H1 (cell line): ENCODE measurements around the gene C6orf120. TPM values are rescaled to one million over a fixed set of nuclear protein-coding genes. Genes with fewer than 3 reads are reported as not detected.

Experiments used
- CTCF ChIA-PET: fragments of 300-600 bp; sonication (Branson Sonifier 250); formaldehyde crosslinking; loops from one replicate; lab custom pipeline; 2021; ENCODE audit not compliant: partially characterized antibody; lab: Charles Lee
- POLR2A ChIA-PET: fragments of 300-600 bp; sonication (Branson Sonifier 250); formaldehyde crosslinking; loops from one replicate; lab custom pipeline; 2021; ENCODE audit warnings: inconsistent platforms; ENCODE audit not compliant: partially characterized antibody; lab: Charles Lee
- DNase-seq, 2 experiments: peaks; one replicate each; pipeline versions ENCODE4 v3.0.0 to v3.0.0-alpha.2; 2010 to 2022; ENCODE audit warnings: low spot score in 2 of 2, low read depth in 1 of 2, mixed read lengths in 1 of 2
- FAIRE-seq: peaks from 2 replicates; lab custom pipeline; 2011; peaks lifted over from hg19 to GRCh38; lab: Jason Lieb, UNC
- H2AFZ ChIP-seq: 2 replicates; pipeline ENCODE4 v1.8.1; 2012; ENCODE audit warnings: low read length, inconsistent platforms
- H2AK5ac ChIP-seq: 2 replicates; pipeline ENCODE4 v1.6.1; 2013; ENCODE audit warnings: low read depth, low read length
- H2BK120ac ChIP-seq: replicated peaks from 2 replicates; pipeline ENCODE3; 2013; ENCODE audit warnings: low read depth, low read length, inconsistent platforms
- H2BK12ac ChIP-seq: 2 replicates; pipeline ENCODE4 v1.6.1; 2013; ENCODE audit warnings: low read depth, low read length
- H2BK15ac ChIP-seq: 2 replicates; pipeline ENCODE4 v1.6.1; 2013; ENCODE audit warnings: low read length
- H2BK20ac ChIP-seq: 2 replicates; pipeline ENCODE4 v1.6.1; 2013; ENCODE audit warnings: low read length
- H2BK5ac ChIP-seq: 2 replicates; pipeline ENCODE4 v1.6.1; 2013; ENCODE audit warnings: low read depth, low read length
- H3K14ac ChIP-seq: 2 replicates; pipeline ENCODE4 v1.6.1; 2013; ENCODE audit warnings: inconsistent platforms; ENCODE audit not compliant: insufficient read length
- H3K18ac ChIP-seq: 2 replicates; pipeline ENCODE4 v1.6.1; 2013; ENCODE audit warnings: low read length; ENCODE audit errors: extremely low read depth
- H3K23ac ChIP-seq: 2 replicates; pipeline ENCODE4 v1.6.1; 2013; ENCODE audit warnings: inconsistent platforms; ENCODE audit not compliant: insufficient read length
- H3K23me2 ChIP-seq: 2 replicates; pipeline ENCODE4 v1.6.1; 2013; ENCODE audit warnings: low read depth, low read length
- H3K27ac ChIP-seq: 2 replicates; pipeline ENCODE4 v1.6.1; 2011; ENCODE audit warnings: low read depth, low read length, inconsistent platforms
- H3K27me3 ChIP-seq, 4 experiments: replicated peaks in 1 of 4; 1 replicate in 1 of 4; 2 replicates in 3 of 4; pipeline versions ENCODE4 v1.6.1 to v1.8.1; 2011 to 2013; ENCODE audit warnings: low read length in 3 of 4, mild to moderate bottlenecking in 3 of 4, inconsistent platforms in 2 of 4, mixed read lengths in 2 of 4, moderate library complexity in 1 of 4; ENCODE audit not compliant: control insufficient read depth in 3 of 4, insufficient read depth in 3 of 4; ENCODE audit errors: extremely low read depth in 1 of 4
- H3K36me3 ChIP-seq, 4 experiments: 2 replicates each; pipeline versions ENCODE4 v1.6.1 to v1.8.1; 2011 to 2013; ENCODE audit warnings: mild to moderate bottlenecking in 4 of 4, low read length in 3 of 4, moderate library complexity in 2 of 4, control low read depth in 1 of 4, inconsistent platforms in 1 of 4; ENCODE audit not compliant: insufficient read depth in 4 of 4, control insufficient read depth in 2 of 4
- H3K4ac ChIP-seq: replicated peaks from 2 replicates; pipeline ENCODE3; 2013; ENCODE audit warnings: low read length, low read depth, mixed read lengths, inconsistent platforms; ENCODE audit not compliant: insufficient read length
- H3K4me1 ChIP-seq, 4 experiments: replicated peaks in 1 of 4; 1 replicate in 1 of 4; 2 replicates in 3 of 4; pipeline versions ENCODE4 v1.6.1 to v1.8.1; 2011 to 2013; ENCODE audit warnings: low read length in 3 of 4, inconsistent platforms in 2 of 4, mixed read lengths in 1 of 4; ENCODE audit not compliant: insufficient read depth in 4 of 4, control insufficient read depth in 3 of 4
- H3K4me2 ChIP-seq, 2 experiments: 2 replicates each; pipeline versions ENCODE4 v1.6.1 to v1.8.1; 2011 to 2013; ENCODE audit warnings: low read depth in 2 of 2, low read length in 2 of 2, control low read depth in 1 of 2, inconsistent platforms in 1 of 2, mild to moderate bottlenecking in 1 of 2; ENCODE audit not compliant: insufficient read depth in 1 of 2
- H3K4me3 ChIP-seq, 4 experiments: fragments of 200-600, 300-600 bp in 1 of 4; sonication (generic), shearing (Covaris generic), sonication (Bioruptor Twin) in 1 of 4; 2 replicates each; pipeline versions ENCODE4 v1.5.1 to v1.8.1; 2011 to 2016; ENCODE audit warnings: low read length in 4 of 4, low read depth in 3 of 4, control low read depth in 2 of 4, inconsistent platforms in 2 of 4, mild to moderate bottlenecking in 2 of 4, mixed read lengths in 1 of 4, moderate library complexity in 1 of 4; ENCODE audit not compliant: insufficient read depth in 2 of 4; ENCODE audit errors: extremely low read depth in 1 of 4
- H3K56ac ChIP-seq: replicated peaks from 2 replicates; pipeline ENCODE3; 2013; ENCODE audit warnings: low read depth, mild to moderate bottlenecking, mixed read lengths, low read length, inconsistent platforms; ENCODE audit not compliant: insufficient read length
- H3K79me1 ChIP-seq: 2 replicates; pipeline ENCODE4 v1.6.1; 2013; ENCODE audit warnings: low read depth, low read length, control low read depth
- H3K79me2 ChIP-seq, 2 experiments: 2 replicates each; pipeline versions ENCODE4 v1.6.1 to v1.8.1; 2012 to 2013; ENCODE audit warnings: low read length in 2 of 2, mild to moderate bottlenecking in 2 of 2, inconsistent platforms in 1 of 2; ENCODE audit not compliant: insufficient read depth in 2 of 2, control insufficient read depth in 1 of 2
- H3K9ac ChIP-seq, 4 experiments: replicated peaks in 1 of 4; 1 replicate in 1 of 4; 2 replicates in 3 of 4; pipeline versions ENCODE4 v1.6.1 to v1.8.1; 2011 to 2013; ENCODE audit warnings: low read depth in 3 of 4, low read length in 3 of 4, control low read depth in 2 of 4, mild to moderate bottlenecking in 2 of 4, moderate library complexity in 2 of 4, inconsistent platforms in 1 of 4; ENCODE audit errors: extremely low read depth in 1 of 4
- H3K9me3 ChIP-seq, 2 experiments: 2 replicates each; pipeline versions ENCODE4 v1.6.1 to v1.8.1; 2012 to 2013; ENCODE audit warnings: mild to moderate bottlenecking in 2 of 2, moderate library complexity in 2 of 2, control low read depth in 1 of 2, inconsistent platforms in 1 of 2, low read depth in 1 of 2, low read length in 1 of 2, mixed read lengths in 1 of 2; ENCODE audit not compliant: insufficient read depth in 2 of 2
- H4K20me1 ChIP-seq, 2 experiments: replicated peaks in 1 of 2; 2 replicates each; pipeline versions ENCODE3 to v1.8.1; 2011 to 2013; ENCODE audit warnings: inconsistent platforms in 2 of 2, low read length in 2 of 2, mild to moderate bottlenecking in 1 of 2; ENCODE audit not compliant: insufficient read depth in 2 of 2, control insufficient read depth in 1 of 2
- H4K5ac ChIP-seq: 2 replicates; pipeline ENCODE4 v1.6.1; 2013; ENCODE audit warnings: low read length, low read depth, mixed read lengths, inconsistent platforms; ENCODE audit not compliant: insufficient read length
- H4K8ac ChIP-seq: 2 replicates; pipeline ENCODE4 v1.8.0; 2013; ENCODE audit warnings: mild to moderate bottlenecking, moderate library complexity, low read length, inconsistent platforms; ENCODE audit not compliant: insufficient read depth; ENCODE audit errors: extremely low read depth
- H4K91ac ChIP-seq: replicated peaks from 2 replicates; pipeline ENCODE3; 2013; ENCODE audit warnings: low read length, mixed read lengths, inconsistent platforms; ENCODE audit not compliant: insufficient read length
- JUN ChIP-seq: IDR thresholded peaks from 2 replicates; pipeline ENCODE4 v1.6.1; 2011; ENCODE audit warnings: low read depth, mild to moderate bottlenecking, improper control_type of control experiment, low read length
- KDM5A ChIP-seq: fragments of 200-600 bp; IDR thresholded peaks from 2 replicates; pipeline ENCODE4 v1.7.1; 2012; ENCODE audit warnings: mild to moderate bottlenecking, low read length, inconsistent platforms, mixed read lengths
- RNF2 ChIP-seq: fragments of 200-900, 300-1000 bp; sonication (generic); IDR thresholded peaks from 2 replicates; pipeline ENCODE4 v1.7.1; 2016; ENCODE audit warnings: borderline replicate concordance, low read depth, mild to moderate bottlenecking, antibody characterized with exemption, low read length; ENCODE audit not compliant: poor library complexity, severe bottlenecking; ENCODE audit errors: missing control alignments
- USF2 ChIP-seq: IDR thresholded peaks from 2 replicates; pipeline ENCODE4 v1.6.1; 2011; ENCODE audit warnings: low read length, improper control_type of control experiment
- WGBS, 2 experiments: shearing (Covaris generic) in 1 of 2; methylation state at CpG; one replicate each; pipeline versions ENCODE4 v1.1.6 to v1.1.7; 2013 to 2015; ENCODE audit warnings: low lambda C conversion rate in 2 of 2, mixed read lengths in 2 of 2, inconsistent platforms in 1 of 2, low coverage in 1 of 2, missing lambda C conversion rate in 1 of 2; ENCODE audit not compliant: insufficient replicate concordance in 2 of 2, insufficient coverage in 1 of 2, insufficient read length in 1 of 2; ENCODE audit errors: extremely low coverage in 1 of 2, missing lambda C conversion rate in 1 of 2; 5-methylcytosine and 5-hydroxymethylcytosine counted together
- polyA plus RNA-seq, 7 experiments: library from polyadenylated mRNA; depleted of rRNA in 3 of 7; stranded (reverse) in 5 of 7; unstranded in 2 of 7; fragments of >200 nt in 5 of 7; fragments of 200-250 nt in 2 of 7; gene quantifications; 1 replicate in 5 of 7; 2 replicates in 1 of 7; 4 replicates in 1 of 7; pipeline versions ENCODE4 v1.2.1 to v1.2.3, GENCODE V29; 2011 to 2013; ENCODE audit warnings: missing spikeins in 2 of 7, mixed read lengths in 2 of 7
- total RNA-seq: library from RNA; stranded (reverse); fragmentation: NEBNext Ultra II Directional; extraction: Animal tissue kit (Norgen Biotek cat#: 25700); gene quantifications from 2 replicates; pipeline ENCODE4 v1.2.1, GENCODE V29; 2021
- TF ChIP-seq, protein P1 (sequence below), 3 experiments: IDR thresholded peaks; 1 replicate in 2 of 3; 2 replicates in 1 of 3; pipeline versions ENCODE4 v1.5.1 to v1.6.1; 2011; ENCODE audit warnings: low read length in 3 of 3, mild to moderate bottlenecking in 3 of 3, inconsistent platforms in 2 of 3, low read depth in 1 of 3, moderate library complexity in 1 of 3; ENCODE audit not compliant: insufficient read depth in 1 of 3; ENCODE audit errors: control extremely low read depth in 1 of 3

Gene C6orf120
- total and polyA plus RNA-seq, 2 of the 8 experiments (the other 6 are each of a cell fraction or from before 2014, with no cell fraction given), result 16.2 to 30.6 TPM

GRCh38 chr6:169752074-169752623, 50.2 kb downstream of the C6orf120 start:
- no peak overlapping the region for H2AK5ac ChIP-seq
- 14% methylated on average over 19 of the region's 19 CpGs; no CpG with 5 or more reads in 1 of the 2 experiments for WGBS, 2 experiments
- no peak for DNase-seq

More at GRCh38 chr6:169752074-169752623, 50.2 kb downstream of the C6orf120 start:
- Histone ChIP-seq H2BK15ac (no peak overlapping the region), H3K36me3 (no peaks in the 10 kb centered on the region; a peak in 1 of 8 replicates), H2AFZ (peak overlapping the region; percentile 84; the same call in 1 of the 2 replicates), H3K23me2 (peaks cover 9% of the 10 kb centered on the region), H3K23ac (no peak overlapping the region), H4K20me1 (no peaks in the 10 kb centered on the region), H3K4ac (no peak overlapping the region), H2BK120ac (no peak overlapping the region), H3K18ac (peak overlapping the region; percentile 73), H3K79me1 (no peaks in the 10 kb centered on the region), H3K9me3 (no peaks in the 10 kb centered on the region), H2BK20ac (no peak overlapping the region), H2BK5ac (peak overlapping the region; percentile 90), H3K4me2 (peak overlapping the region; percentile 84 to 97), H2BK12ac (peak overlapping the region; percentile 55; the same call in 1 of the 2 replicates), H3K27ac (peak overlapping the region; percentile 97), H3K56ac (peak overlapping the region; percentile 83), H4K5ac (peak overlapping the region; percentile 50), H3K14ac (no peak overlapping the region), H3K9ac (peak overlapping the region; percentile 83 to 96 (median 94)), H4K8ac (peak overlapping the region; percentile 99; the same call in 1 of the 2 replicates), H3K79me2 (peaks cover 0 to 13% of the 10 kb centered on the region in 2 experiments; a peak in 2 of 4 replicates), H3K27me3 (no peaks in the 10 kb centered on the region), H4K91ac (peak overlapping the region; percentile 63), H3K4me1 (peaks cover 0 to 12% (median 6%) of the 10 kb centered on the region in 4 experiments; a peak in 5 of 7 replicates), H3K4me3 (peak overlapping the region; percentile 58 to 94 (median 91))
- POLR2A ChIA-PET, result interaction anchor here (0.6 to 4.2 kb wide), 17 partner anchors 9 to 814 kb away, joined by 3 to 35 read pairs (median 5); partner anchors contain the start of genes C6orf120, PHF10, PSMB1 and TBP
- CTCF ChIA-PET, result interaction anchor here (0.5 to 3.5 kb wide), 6 partner anchors 11 to 180 kb away, joined by 3 to 14 read pairs (median 4); no protein-coding TSS in a partner anchor
- no peak for FAIRE-seq
- TF ChIP-seq, protein P1, sequence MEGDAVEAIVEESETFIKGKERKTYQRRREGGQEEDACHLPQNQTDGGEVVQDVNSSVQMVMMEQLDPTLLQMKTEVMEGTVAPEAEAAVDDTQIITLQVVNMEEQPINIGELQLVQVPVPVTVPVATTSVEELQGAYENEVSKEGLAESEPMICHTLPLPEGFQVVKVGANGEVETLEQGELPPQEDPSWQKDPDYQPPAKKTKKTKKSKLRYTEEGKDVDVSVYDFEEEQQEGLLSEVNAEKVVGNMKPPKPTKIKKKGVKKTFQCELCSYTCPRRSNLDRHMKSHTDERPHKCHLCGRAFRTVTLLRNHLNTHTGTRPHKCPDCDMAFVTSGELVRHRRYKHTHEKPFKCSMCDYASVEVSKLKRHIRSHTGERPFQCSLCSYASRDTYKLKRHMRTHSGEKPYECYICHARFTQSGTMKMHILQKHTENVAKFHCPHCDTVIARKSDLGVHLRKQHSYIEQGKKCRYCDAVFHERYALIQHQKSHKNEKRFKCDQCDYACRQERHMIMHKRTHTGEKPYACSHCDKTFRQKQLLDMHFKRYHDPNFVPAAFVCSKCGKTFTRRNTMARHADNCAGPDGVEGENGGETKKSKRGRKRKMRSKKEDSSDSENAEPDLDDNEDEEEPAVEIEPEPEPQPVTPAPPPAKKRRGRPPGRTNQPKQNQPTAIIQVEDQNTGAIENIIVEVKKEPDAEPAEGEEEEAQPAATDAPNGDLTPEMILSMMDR (IDR thresholded peaks at IDR 0.05; ENCODE audit: control extremely low read depth in 1 of 3, insufficient read depth in 1 of 3, low read depth in 1 of 3, low read length in 3 of 3), result no peak
- no peak for TF ChIP-seq USF2
- no peak for TF ChIP-seq RNF2
- no peak for TF ChIP-seq KDM5A
- no peak for TF ChIP-seq JUN
